AG10803 (cell line): Measurements from ENCODE around the gene TBXAS1.

Experiments
- DNase-seq: peaks from one replicate; pipeline ENCODE4 v3.0.0; 2010; ENCODE audit warnings: low read depth
- H3K4me3 ChIP-seq: 2 replicates; pipeline ENCODE4 v1.5.1; 2011; ENCODE audit warnings: mild to moderate bottlenecking, low read length, control low read depth
- CTCF ChIP-seq: conservative IDR thresholded peaks from 2 replicates; pipeline ENCODE4 v1.5.1; 2011; ENCODE audit warnings: mild to moderate bottlenecking, low read length, control low read depth, inconsistent platforms

The TBXAS1 gene

GRCh38 chr7:139867847-139868246, 38.8 kb downstream of the TBXAS1 start:
- H3K4me3 ChIP-seq, result no peak overlapping the region
- TF ChIP-seq CTCF, result no peak
- DNase-seq, result no peak

- no peak for TF ChIP-seq CTCF
- no peak for DNase-seq
- H3K4me3 ChIP-seq, result no peak overlapping the region
Observed at GRCh38 chr7:139869886-139870285, 40.8 kb downstream of the TBXAS1 start.

- DNase-seq, result no peak
- no peak for TF ChIP-seq CTCF
- H3K4me3 ChIP-seq, result no peak overlapping the region
Observed at GRCh38 chr7:139870380-139870779, 41.3 kb downstream of the TBXAS1 start.

GRCh38 chr7:139871331-139871730, 42.3 kb downstream of the TBXAS1 start:
- DNase-seq, result peak; percentile 82
- H3K4me3 ChIP-seq, result no peak overlapping the region

GRCh38 chr7:139871820-139872219, 42.8 kb downstream of the TBXAS1 start:
- no peak for DNase-seq
- no peak overlapping the region for H3K4me3 ChIP-seq
- TF ChIP-seq CTCF, result no peak

More at GRCh38 chr7:139871331-139871730, 42.3 kb downstream of the TBXAS1 start:
- TF ChIP-seq CTCF, result no peak

- no peak for TF ChIP-seq CTCF
- DNase-seq, result no peak
- H3K4me3 ChIP-seq, result no peak overlapping the region
Observed at GRCh38 chr7:139873593-139874301, 44.7 kb downstream of the TBXAS1 start.

GRCh38 chr7:139874302-139874629, 45.2 kb downstream of the TBXAS1 start:
- TF ChIP-seq CTCF, result no peak
- no peak overlapping the region for H3K4me3 ChIP-seq
- DNase-seq, result no peak
